ENCODE results near the gene FOXE3. TPM values are rescaled to one million over a fixed set of nuclear protein-coding genes. Genes with fewer than 3 reads are reported as not detected.

Gene FOXE3
- total and polyA plus RNA-seq, 7 donors, result 0.15 TPM; not detected in 6

- Histone ChIP-seq H3K9me3 (no peaks in the 10 kb centered on the region), H3K27me3 (peaks cover 63 to 99% (median 86%) of the 10 kb centered on the region in 3 donors), H3K4me1 (peaks cover 0 to 59% (median 52%) of the 10 kb centered on the region in 4 donors), H3K27ac (no peak overlapping the region), H3K36me3 (no peaks in the 10 kb centered on the region), H3K4me3 (peak overlapping the region in 2 of 4 donors; percentile 6 to 18)
- TF ChIP-seq POLR2AphosphoS5 (IDR thresholded peaks at IDR 0.05), result no peak
- no peak for TF ChIP-seq EP300 (IDR thresholded peaks at IDR 0.05)
- TF ChIP-seq POLR2A (IDR thresholded peaks at IDR 0.05), result no peak
- no peak for DNase-seq
- intact Hi-C loops (cut with DNase I), result loop anchor here (1.0 to 5.0 kb wide), 2 partner anchors 278 to 294 kb away; no protein-coding TSS in a partner anchor
- 7 to 12% methylated on average over 30 of the region's 30 CpGs for WGBS, 2 donors
Measured at GRCh38 chr1:47433477-47434050, 17.5 kb downstream of the FOXE3 start.

GRCh38 chr1:47434051-47434842 is 18.2 kb downstream of the FOXE3 start:
- H3K36me3 ChIP-seq, result no peaks in the 10 kb centered on the region
- WGBS, 2 donors, result 7 to 10% methylated on average over 51 of the region's 51 CpGs
- H3K27ac ChIP-seq, result no peak overlapping the region
- peaks cover 0 to 66% (median 56%) of the 10 kb centered on the region in 4 donors for H3K4me1 ChIP-seq
- no peaks in the 10 kb centered on the region for H3K9me3 ChIP-seq
- peaks cover 69 to 99% (median 93%) of the 10 kb centered on the region in 3 donors for H3K27me3 ChIP-seq
- intact Hi-C loops (cut with DNase I), result loop anchor here (1.0 to 5.0 kb wide), 2 partner anchors 277 to 293 kb away; no protein-coding TSS in a partner anchor
- DNase-seq, result peak; percentile 85
- H3K4me3 ChIP-seq, result peak overlapping the region in 3 of 4 donors; percentile 2 to 18 (median 6)
- TF ChIP-seq POLR2A (IDR thresholded peaks at IDR 0.05), result no peak
- TF ChIP-seq CTCF (IDR thresholded peaks at IDR 0.05), result no peak
- peak in 1 of 4 donors; percentile 33 for TF ChIP-seq POLR2AphosphoS5 (IDR thresholded peaks at IDR 0.05)

GRCh38 chr1:47435506-47436303 is 19.6 kb downstream of the FOXE3 start:
- TF ChIP-seq POLR2A (IDR thresholded peaks at IDR 0.05) (no peak), POLR2AphosphoS5 (IDR thresholded peaks at IDR 0.05) (no peak), CTCF (IDR thresholded peaks at IDR 0.05) (no peak), EP300 (IDR thresholded peaks at IDR 0.05) (no peak)
- DNase-seq, result no peak
- no peak overlapping the region for H3K27ac ChIP-seq
- H3K9me3 ChIP-seq, result no peaks in the 10 kb centered on the region
- no peak overlapping the region for H3K4me3 ChIP-seq
- 17 to 57% methylated on average over 6 of the region's 6 CpGs for WGBS, 2 donors
- intact Hi-C loops (cut with DNase I), result loop anchor here (5.0 kb wide), 2 partner anchors 103 to 243 kb away; partner anchors contain the start of genes CMPK1 and PDZK1IP1
- H3K27me3 ChIP-seq, result peaks cover 78 to 99% (median 94%) of the 10 kb centered on the region in 3 donors
- H3K4me1 ChIP-seq, result peaks cover 0 to 68% (median 58%) of the 10 kb centered on the region in 4 donors
- H3K36me3 ChIP-seq, result no peaks in the 10 kb centered on the region

GRCh38 chr1:47436304-47436978 is 20.4 kb downstream of the FOXE3 start:
- WGBS, 2 donors, result 1 to 4% methylated on average over 23 of the region's 23 CpGs
- Histone ChIP-seq H3K27ac (peak overlapping the region in 3 of 4 donors; percentile 71 to 76 (median 73)), H3K4me1 (peaks cover 0 to 67% (median 58%) of the 10 kb centered on the region in 4 donors)

More at GRCh38 chr1:47436304-47436978, 20.4 kb downstream of the FOXE3 start:
- TF ChIP-seq EP300 (IDR thresholded peaks at IDR 0.05) (no peak), CTCF (IDR thresholded peaks at IDR 0.05) (peak; percentile 36 to 57 (median 51))
- H3K9me3 ChIP-seq, result no peaks in the 10 kb centered on the region
- DNase-seq, result peak; percentile 77
- no peaks in the 10 kb centered on the region for H3K36me3 ChIP-seq
- intact Hi-C loops (cut with DNase I), result loop anchor here (5.0 kb wide), 2 partner anchors 104 to 244 kb away; partner anchors contain the start of genes CMPK1 and PDZK1IP1
- H3K4me3 ChIP-seq, result peak overlapping the region; percentile 46 to 66 (median 56)
- H3K27me3 ChIP-seq, result peaks cover 76 to 99% (median 94%) of the 10 kb centered on the region in 3 donors
